Kasumi-1 (cell line): ENCODE measurements around the gene OR10A4.
"Not testable (repeated sequence)": the region's sequence is repeated elsewhere in the genome, so short reads cannot be mapped to it uniquely, and the experiment has no call there.

Experiments
- DNase-seq, 2 experiments: peaks; one replicate each; lab custom pipeline; 2025; lab: John Stamatoyannopoulos, UW

Gene OR10A4

GRCh38 chr11:6898911-6899310, 22.5 kb downstream of the OR10A4 start:
- no peak for DNase-seq

- DNase-seq: no peak
These were observed 24.0 kb downstream of the OR10A4 start for GRCh38 chr11:6900327-6900999.

GRCh38 chr11:6904804-6905203, 28.4 kb downstream of the OR10A4 start:
- not testable (repeated sequence) for DNase-seq

- no peak for DNase-seq
These were observed 35.0 kb downstream of the OR10A4 start for GRCh38 chr11:6911378-6911777.

- no peak for DNase-seq
These were observed 35.5 kb downstream of the OR10A4 start for GRCh38 chr11:6911948-6912347.

GRCh38 chr11:6919698-6920097, 43.3 kb downstream of the OR10A4 start:
- no peak for DNase-seq

- no peak for DNase-seq
These were observed 44.3 kb downstream of the OR10A4 start, which contains the start of gene OR2D3 for GRCh38 chr11:6920702-6921101. Gene OR2D3 (plus strand): TSS chr11:6921002. CDS start chr11:6921002, 0 bp downstream.

- DNase-seq: no peak
These were observed 48.7 kb downstream of the OR10A4 start for GRCh38 chr11:6925007-6925577.

GRCh38 chr11:6925636-6926207, 49.3 kb downstream of the OR10A4 start:
- no peak for DNase-seq

- no peak for DNase-seq
These were observed 50.0 kb downstream of the OR10A4 start, which contains the start of gene ZNF215 for GRCh38 chr11:6926208-6927029. Gene ZNF215 (plus strand): TSS chr11:6926426. CDS start chr11:6932273, 5,847 bp downstream.

GRCh38 chr11:6927030-6927617, 50.7 kb downstream of the OR10A4 start:
- DNase-seq: no peak
